H1 (cell line): Measurements from ENCODE around the gene ACSL3. TPM values are rescaled to one million over a fixed set of nuclear protein-coding genes. Genes with fewer than 3 reads are reported as not detected.

Experiments used
- CTCF ChIA-PET: fragments of 300-600 bp; sonication (Branson Sonifier 250); formaldehyde crosslinking; loops from one replicate; lab custom pipeline; 2021; ENCODE audit not compliant: partially characterized antibody; lab: Charles Lee
- POLR2A ChIA-PET: fragments of 300-600 bp; sonication (Branson Sonifier 250); formaldehyde crosslinking; loops from one replicate; lab custom pipeline; 2021; ENCODE audit warnings: inconsistent platforms; ENCODE audit not compliant: partially characterized antibody; lab: Charles Lee
- DNase-seq, 2 experiments: peaks; one replicate each; pipeline versions ENCODE4 v3.0.0 to v3.0.0-alpha.2; 2010 to 2022; ENCODE audit warnings: low spot score in 2 of 2, low read depth in 1 of 2, mixed read lengths in 1 of 2
- FAIRE-seq: peaks from 2 replicates; lab custom pipeline; 2011; peaks lifted over from hg19 to GRCh38; lab: Jason Lieb, UNC
- H2AFZ ChIP-seq: 2 replicates; pipeline ENCODE4 v1.8.1; 2012; ENCODE audit warnings: low read length, inconsistent platforms
- H2AK5ac ChIP-seq: 2 replicates; pipeline ENCODE4 v1.6.1; 2013; ENCODE audit warnings: low read depth, low read length
- H2BK120ac ChIP-seq: replicated peaks from 2 replicates; pipeline ENCODE3; 2013; ENCODE audit warnings: low read depth, low read length, inconsistent platforms
- H2BK12ac ChIP-seq: 2 replicates; pipeline ENCODE4 v1.6.1; 2013; ENCODE audit warnings: low read depth, low read length
- H2BK15ac ChIP-seq: 2 replicates; pipeline ENCODE4 v1.6.1; 2013; ENCODE audit warnings: low read length
- H2BK20ac ChIP-seq: 2 replicates; pipeline ENCODE4 v1.6.1; 2013; ENCODE audit warnings: low read length
- H2BK5ac ChIP-seq: 2 replicates; pipeline ENCODE4 v1.6.1; 2013; ENCODE audit warnings: low read depth, low read length
- H3K14ac ChIP-seq: 2 replicates; pipeline ENCODE4 v1.6.1; 2013; ENCODE audit warnings: inconsistent platforms; ENCODE audit not compliant: insufficient read length
- H3K18ac ChIP-seq: 2 replicates; pipeline ENCODE4 v1.6.1; 2013; ENCODE audit warnings: low read length; ENCODE audit errors: extremely low read depth
- H3K23ac ChIP-seq: 2 replicates; pipeline ENCODE4 v1.6.1; 2013; ENCODE audit warnings: inconsistent platforms; ENCODE audit not compliant: insufficient read length
- H3K23me2 ChIP-seq: 2 replicates; pipeline ENCODE4 v1.6.1; 2013; ENCODE audit warnings: low read depth, low read length
- H3K27ac ChIP-seq: 2 replicates; pipeline ENCODE4 v1.6.1; 2011; ENCODE audit warnings: low read depth, low read length, inconsistent platforms
- H3K27me3 ChIP-seq, 4 experiments: replicated peaks in 1 of 4; 1 replicate in 1 of 4; 2 replicates in 3 of 4; pipeline versions ENCODE4 v1.6.1 to v1.8.1; 2011 to 2013; ENCODE audit warnings: low read length in 3 of 4, mild to moderate bottlenecking in 3 of 4, inconsistent platforms in 2 of 4, mixed read lengths in 2 of 4, moderate library complexity in 1 of 4; ENCODE audit not compliant: control insufficient read depth in 3 of 4, insufficient read depth in 3 of 4; ENCODE audit errors: extremely low read depth in 1 of 4
- H3K36me3 ChIP-seq, 4 experiments: 2 replicates each; pipeline versions ENCODE4 v1.6.1 to v1.8.1; 2011 to 2013; ENCODE audit warnings: mild to moderate bottlenecking in 4 of 4, low read length in 3 of 4, moderate library complexity in 2 of 4, control low read depth in 1 of 4, inconsistent platforms in 1 of 4; ENCODE audit not compliant: insufficient read depth in 4 of 4, control insufficient read depth in 2 of 4
- H3K4ac ChIP-seq: replicated peaks from 2 replicates; pipeline ENCODE3; 2013; ENCODE audit warnings: low read length, low read depth, mixed read lengths, inconsistent platforms; ENCODE audit not compliant: insufficient read length
- H3K4me1 ChIP-seq, 4 experiments: replicated peaks in 1 of 4; 1 replicate in 1 of 4; 2 replicates in 3 of 4; pipeline versions ENCODE4 v1.6.1 to v1.8.1; 2011 to 2013; ENCODE audit warnings: low read length in 3 of 4, inconsistent platforms in 2 of 4, mixed read lengths in 1 of 4; ENCODE audit not compliant: insufficient read depth in 4 of 4, control insufficient read depth in 3 of 4
- H3K4me2 ChIP-seq, 2 experiments: 2 replicates each; pipeline versions ENCODE4 v1.6.1 to v1.8.1; 2011 to 2013; ENCODE audit warnings: low read depth in 2 of 2, low read length in 2 of 2, control low read depth in 1 of 2, inconsistent platforms in 1 of 2, mild to moderate bottlenecking in 1 of 2; ENCODE audit not compliant: insufficient read depth in 1 of 2
- H3K4me3 ChIP-seq, 4 experiments: fragments of 200-600, 300-600 bp in 1 of 4; sonication (generic), shearing (Covaris generic), sonication (Bioruptor Twin) in 1 of 4; 2 replicates each; pipeline versions ENCODE4 v1.5.1 to v1.8.1; 2011 to 2016; ENCODE audit warnings: low read length in 4 of 4, low read depth in 3 of 4, control low read depth in 2 of 4, inconsistent platforms in 2 of 4, mild to moderate bottlenecking in 2 of 4, mixed read lengths in 1 of 4, moderate library complexity in 1 of 4; ENCODE audit not compliant: insufficient read depth in 2 of 4; ENCODE audit errors: extremely low read depth in 1 of 4
- H3K56ac ChIP-seq: replicated peaks from 2 replicates; pipeline ENCODE3; 2013; ENCODE audit warnings: low read depth, mild to moderate bottlenecking, mixed read lengths, low read length, inconsistent platforms; ENCODE audit not compliant: insufficient read length
- H3K79me1 ChIP-seq: 2 replicates; pipeline ENCODE4 v1.6.1; 2013; ENCODE audit warnings: low read depth, low read length, control low read depth
- H3K79me2 ChIP-seq, 2 experiments: 2 replicates each; pipeline versions ENCODE4 v1.6.1 to v1.8.1; 2012 to 2013; ENCODE audit warnings: low read length in 2 of 2, mild to moderate bottlenecking in 2 of 2, inconsistent platforms in 1 of 2; ENCODE audit not compliant: insufficient read depth in 2 of 2, control insufficient read depth in 1 of 2
- H3K9ac ChIP-seq, 4 experiments: replicated peaks in 1 of 4; 1 replicate in 1 of 4; 2 replicates in 3 of 4; pipeline versions ENCODE4 v1.6.1 to v1.8.1; 2011 to 2013; ENCODE audit warnings: low read depth in 3 of 4, low read length in 3 of 4, control low read depth in 2 of 4, mild to moderate bottlenecking in 2 of 4, moderate library complexity in 2 of 4, inconsistent platforms in 1 of 4; ENCODE audit errors: extremely low read depth in 1 of 4
- H3K9me3 ChIP-seq, 2 experiments: 2 replicates each; pipeline versions ENCODE4 v1.6.1 to v1.8.1; 2012 to 2013; ENCODE audit warnings: mild to moderate bottlenecking in 2 of 2, moderate library complexity in 2 of 2, control low read depth in 1 of 2, inconsistent platforms in 1 of 2, low read depth in 1 of 2, low read length in 1 of 2, mixed read lengths in 1 of 2; ENCODE audit not compliant: insufficient read depth in 2 of 2
- H4K20me1 ChIP-seq, 2 experiments: replicated peaks in 1 of 2; 2 replicates each; pipeline versions ENCODE3 to v1.8.1; 2011 to 2013; ENCODE audit warnings: inconsistent platforms in 2 of 2, low read length in 2 of 2, mild to moderate bottlenecking in 1 of 2; ENCODE audit not compliant: insufficient read depth in 2 of 2, control insufficient read depth in 1 of 2
- H4K5ac ChIP-seq: 2 replicates; pipeline ENCODE4 v1.6.1; 2013; ENCODE audit warnings: low read length, low read depth, mixed read lengths, inconsistent platforms; ENCODE audit not compliant: insufficient read length
- H4K8ac ChIP-seq: 2 replicates; pipeline ENCODE4 v1.8.0; 2013; ENCODE audit warnings: mild to moderate bottlenecking, moderate library complexity, low read length, inconsistent platforms; ENCODE audit not compliant: insufficient read depth; ENCODE audit errors: extremely low read depth
- H4K91ac ChIP-seq: replicated peaks from 2 replicates; pipeline ENCODE3; 2013; ENCODE audit warnings: low read length, mixed read lengths, inconsistent platforms; ENCODE audit not compliant: insufficient read length
- MAX ChIP-seq: IDR thresholded peaks from 2 replicates; pipeline ENCODE4 v1.6.1; 2012; ENCODE audit warnings: inconsistent platforms
- SRF ChIP-seq: IDR thresholded peaks from 2 replicates; pipeline ENCODE4 v1.6.1; 2011; ENCODE audit warnings: mild to moderate bottlenecking, low read depth, low read length, moderate library complexity
- WGBS, 2 experiments: shearing (Covaris generic) in 1 of 2; methylation state at CpG; one replicate each; pipeline versions ENCODE4 v1.1.6 to v1.1.7; 2013 to 2015; ENCODE audit warnings: low lambda C conversion rate in 2 of 2, mixed read lengths in 2 of 2, inconsistent platforms in 1 of 2, low coverage in 1 of 2, missing lambda C conversion rate in 1 of 2; ENCODE audit not compliant: insufficient replicate concordance in 2 of 2, insufficient coverage in 1 of 2, insufficient read length in 1 of 2; ENCODE audit errors: extremely low coverage in 1 of 2, missing lambda C conversion rate in 1 of 2; 5-methylcytosine and 5-hydroxymethylcytosine counted together
- polyA plus RNA-seq, 7 experiments: library from polyadenylated mRNA; depleted of rRNA in 3 of 7; stranded (reverse) in 5 of 7; unstranded in 2 of 7; fragments of >200 nt in 5 of 7; fragments of 200-250 nt in 2 of 7; gene quantifications; 1 replicate in 5 of 7; 2 replicates in 1 of 7; 4 replicates in 1 of 7; pipeline versions ENCODE4 v1.2.1 to v1.2.3, GENCODE V29; 2011 to 2013; ENCODE audit warnings: missing spikeins in 2 of 7, mixed read lengths in 2 of 7
- total RNA-seq: library from RNA; stranded (reverse); fragmentation: NEBNext Ultra II Directional; extraction: Animal tissue kit (Norgen Biotek cat#: 25700); gene quantifications from 2 replicates; pipeline ENCODE4 v1.2.1, GENCODE V29; 2021

ACSL3 gene
- total and polyA plus RNA-seq, 2 of the 8 experiments (the other 6 are each of a cell fraction or from before 2014, with no cell fraction given): 37.5 to 98.1 TPM

- Histone ChIP-seq H3K4me3 (no peak overlapping the region), H4K5ac (no peak overlapping the region), H3K23ac (no peak overlapping the region), H2AK5ac (no peak overlapping the region), H3K79me1 (peaks cover 5% of the 10 kb centered on the region), H4K91ac (no peak overlapping the region), H2BK12ac (no peak overlapping the region), H2BK120ac (no peak overlapping the region), H3K9me3 (peaks cover 0 to 8% of the 10 kb centered on the region in 2 experiments; a peak in 2 of 4 replicates), H3K27ac (no peak overlapping the region), H3K23me2 (no peaks in the 10 kb centered on the region), H2BK20ac (no peak overlapping the region), H2AFZ (no peak overlapping the region), H3K36me3 (peaks cover 0 to 6% (median 0%) of the 10 kb centered on the region in 4 experiments; a peak in 1 of 8 replicates), H3K79me2 (peaks cover 4 to 98% of the 10 kb centered on the region in 2 experiments; a peak in 3 of 4 replicates), H3K56ac (no peak overlapping the region), H3K4ac (no peak overlapping the region), H2BK15ac (no peak overlapping the region), H4K8ac (no peak overlapping the region), H3K9ac (no peak overlapping the region), H3K14ac (no peak overlapping the region), H3K18ac (no peak overlapping the region), H3K4me1 (peaks cover 0 to 4% (median 0%) of the 10 kb centered on the region in 4 experiments; a peak in 1 of 7 replicates), H3K4me2 (no peak overlapping the region), H3K27me3 (no peaks in the 10 kb centered on the region), H4K20me1 (peaks cover 0 to 15% of the 10 kb centered on the region in 2 experiments), H2BK5ac (no peak overlapping the region)
- ChIA-PET CTCF (interaction anchor here (3.8 kb wide), 1 partner anchor 19 kb away, joined by 12 read pairs; no protein-coding TSS in a partner anchor), POLR2A (interaction anchor here (1.5 kb wide), 1 partner anchor 23 kb away, joined by 4 read pairs; no protein-coding TSS in a partner anchor)
- FAIRE-seq: no peak
- no peak for DNase-seq
- 88% methylated on average over 2 of the region's 2 CpGs; no CpG with 5 or more reads in 1 of the 2 experiments for WGBS, 2 experiments
- peak; percentile 20; the same call in 1 of the 2 replicates for TF ChIP-seq SRF
- no peak for TF ChIP-seq MAX
These were observed 23.4 kb downstream of the ACSL3 start for GRCh38 chr2:222884114-222884771.
